SK-N-SH treated with all-trans-retinoic acid at 6 μM for 48 hours (cell line): ENCODE data around the gene ANO9.

Experiments used
- ATAC-seq: fragments of 200-7000 bp; cut with Tn5 transposase; 3 replicates; pipeline ENCODE4 v1.9.1; 2020; ENCODE audit warnings: mild to moderate bottlenecking, moderate library complexity
- ARNTL ChIP-seq: fragments of 450-650 bp; formaldehyde crosslinking; IDR thresholded peaks from 2 replicates; pipeline ENCODE4 v1.5.0; 2020; ENCODE audit warnings: low read depth, mild to moderate bottlenecking, moderate library complexity, borderline replicate concordance
- BACH2 ChIP-seq: fragments of 250-450 bp; sonication (Bioruptor Pico); IDR thresholded peaks from 2 replicates; pipeline ENCODE4 v1.9.0; 2021; ENCODE audit warnings: mild to moderate bottlenecking, borderline replicate concordance
- CREB5 ChIP-seq: fragments of 250-450 bp; sonication (Bioruptor Pico); IDR thresholded peaks from 2 replicates; pipeline ENCODE4 v1.5.1; 2020; ENCODE audit warnings: low read depth, mild to moderate bottlenecking, moderate library complexity
- CSDC2 ChIP-seq: fragments of 250-450 bp; sonication (Bioruptor Pico); IDR thresholded peaks from 2 replicates; pipeline ENCODE4 v1.5.0; 2020; ENCODE audit warnings: mild to moderate bottlenecking, moderate library complexity
- ESRRG ChIP-seq: fragments of 250-450 bp; sonication (Bioruptor Pico); IDR thresholded peaks from 2 replicates; pipeline ENCODE4 v1.6.1; 2021; ENCODE audit warnings: mild to moderate bottlenecking
- GLIS3 ChIP-seq: fragments of 250-450 bp; sonication (Bioruptor Pico); IDR thresholded peaks from 2 replicates; pipeline ENCODE4 v1.5.0; 2020; ENCODE audit warnings: mild to moderate bottlenecking, moderate library complexity
- ISL1 ChIP-seq: fragments of 250-450 bp; sonication (Bioruptor Pico); IDR thresholded peaks from 2 replicates; pipeline ENCODE4 v2.1.2; 2022; ENCODE audit warnings: mild to moderate bottlenecking, moderate library complexity
- OSR1 ChIP-seq: fragments of 250-450 bp; sonication (Bioruptor Pico); IDR thresholded peaks from 2 replicates; pipeline ENCODE4 v1.8.0; 2022; ENCODE audit warnings: moderate library complexity, mild to moderate bottlenecking, inconsistent platforms
- POU6F1 ChIP-seq: fragments of 250-450 bp; sonication (Bioruptor Pico); IDR thresholded peaks from 2 replicates; pipeline ENCODE4 v1.8.0; 2021; ENCODE audit warnings: low read depth, mild to moderate bottlenecking, moderate library complexity, borderline replicate concordance
- PPARA ChIP-seq: fragments of 250-450 bp; sonication (Bioruptor Pico); IDR thresholded peaks from 2 replicates; pipeline ENCODE4 v1.5.0; 2020; ENCODE audit warnings: mild to moderate bottlenecking, borderline replicate concordance
- RARB ChIP-seq: fragments of 250-450 bp; sonication (Bioruptor Pico); IDR thresholded peaks from 2 replicates; pipeline ENCODE4 v1.8.0; 2021; ENCODE audit warnings: mild to moderate bottlenecking, moderate library complexity
- SNAI2 ChIP-seq: fragments of 250-450 bp; sonication (Bioruptor Pico); IDR thresholded peaks from 2 replicates; pipeline ENCODE4 v1.5.0; 2020; ENCODE audit warnings: mild to moderate bottlenecking, moderate library complexity
- TCF4 ChIP-seq: fragments of 250-450 bp; sonication (Bioruptor Pico); IDR thresholded peaks from 2 replicates; pipeline ENCODE4 v1.8.0; 2021; ENCODE audit warnings: mild to moderate bottlenecking, moderate library complexity, borderline replicate concordance
- TOX ChIP-seq: fragments of 250-450 bp; sonication (Bioruptor Pico); IDR thresholded peaks from 2 replicates; pipeline ENCODE4 v1.8.0; 2021; ENCODE audit warnings: mild to moderate bottlenecking, moderate library complexity, borderline replicate concordance
- ZC3H10 ChIP-seq: fragments of 250-450 bp; sonication (Bioruptor Pico); IDR thresholded peaks from 2 replicates; pipeline ENCODE4 v1.5.1; 2021; ENCODE audit warnings: mild to moderate bottlenecking, moderate library complexity
- ZFP3 ChIP-seq: fragments of 250-450 bp; sonication (Bioruptor Pico); IDR thresholded peaks from 2 replicates; pipeline ENCODE4 v1.5.0; 2020; ENCODE audit warnings: mild to moderate bottlenecking, moderate library complexity
- ZFP30 ChIP-seq: fragments of 450-650 bp; formaldehyde crosslinking; IDR thresholded peaks from 2 replicates; pipeline ENCODE4 v1.5.0; 2022; ENCODE audit warnings: mild to moderate bottlenecking, moderate library complexity
- ZNF565 ChIP-seq: fragments of 450-650 bp; formaldehyde crosslinking; conservative IDR thresholded peaks from 2 replicates; pipeline ENCODE4 v1.5.0; 2020; ENCODE audit warnings: low read depth, mild to moderate bottlenecking, moderate library complexity
- ZNF8 ChIP-seq: fragments of 450-650 bp; formaldehyde crosslinking; IDR thresholded peaks from 2 replicates; pipeline ENCODE4 v1.5.0; 2020; ENCODE audit warnings: mild to moderate bottlenecking, moderate library complexity
- TF ChIP-seq, protein P1 (sequence below): fragments of 250-450 bp; sonication (Bioruptor Pico); IDR thresholded peaks from 2 replicates; pipeline ENCODE4 v1.5.0; 2020; ENCODE audit warnings: mild to moderate bottlenecking, moderate library complexity
- TF ChIP-seq, protein P2 (sequence below): fragments of 250-450 bp; sonication (Bioruptor Pico); IDR thresholded peaks from 2 replicates; pipeline ENCODE4 v1.5.1; 2021; ENCODE audit warnings: mild to moderate bottlenecking, moderate library complexity
- TF ChIP-seq, protein P3 (sequence below): fragments of 250-450 bp; sonication (Bioruptor Pico); IDR thresholded peaks from 2 replicates; pipeline ENCODE4 v1.8.0; 2020; ENCODE audit warnings: mild to moderate bottlenecking, moderate library complexity, borderline replicate concordance

ANO9 gene

GRCh38 chr11:407651-408123, 34.1 kb downstream of the ANO9 start:
- TF ChIP-seq GLIS3 (CRISPR knock-in tag) (no peak), ISL1 (CRISPR knock-in tag) (no peak), RARB (CRISPR knock-in tag) (no peak), CREB5 (CRISPR knock-in tag) (no peak), ESRRG (CRISPR knock-in tag) (no peak), ZFP30 (no peak), SNAI2 (CRISPR knock-in tag) (no peak), ZNF8 (CRISPR knock-in tag) (no peak), TOX (CRISPR knock-in tag) (no peak), TCF4 (CRISPR knock-in tag) (no peak), ZFP3 (no peak), ZNF565 (CRISPR knock-in tag) (no peak), POU6F1 (CRISPR knock-in tag) (no peak), ARNTL (CRISPR knock-in tag) (no peak), PPARA (CRISPR knock-in tag) (no peak), BACH2 (CRISPR knock-in tag) (no peak)
- TF ChIP-seq, protein P1, sequence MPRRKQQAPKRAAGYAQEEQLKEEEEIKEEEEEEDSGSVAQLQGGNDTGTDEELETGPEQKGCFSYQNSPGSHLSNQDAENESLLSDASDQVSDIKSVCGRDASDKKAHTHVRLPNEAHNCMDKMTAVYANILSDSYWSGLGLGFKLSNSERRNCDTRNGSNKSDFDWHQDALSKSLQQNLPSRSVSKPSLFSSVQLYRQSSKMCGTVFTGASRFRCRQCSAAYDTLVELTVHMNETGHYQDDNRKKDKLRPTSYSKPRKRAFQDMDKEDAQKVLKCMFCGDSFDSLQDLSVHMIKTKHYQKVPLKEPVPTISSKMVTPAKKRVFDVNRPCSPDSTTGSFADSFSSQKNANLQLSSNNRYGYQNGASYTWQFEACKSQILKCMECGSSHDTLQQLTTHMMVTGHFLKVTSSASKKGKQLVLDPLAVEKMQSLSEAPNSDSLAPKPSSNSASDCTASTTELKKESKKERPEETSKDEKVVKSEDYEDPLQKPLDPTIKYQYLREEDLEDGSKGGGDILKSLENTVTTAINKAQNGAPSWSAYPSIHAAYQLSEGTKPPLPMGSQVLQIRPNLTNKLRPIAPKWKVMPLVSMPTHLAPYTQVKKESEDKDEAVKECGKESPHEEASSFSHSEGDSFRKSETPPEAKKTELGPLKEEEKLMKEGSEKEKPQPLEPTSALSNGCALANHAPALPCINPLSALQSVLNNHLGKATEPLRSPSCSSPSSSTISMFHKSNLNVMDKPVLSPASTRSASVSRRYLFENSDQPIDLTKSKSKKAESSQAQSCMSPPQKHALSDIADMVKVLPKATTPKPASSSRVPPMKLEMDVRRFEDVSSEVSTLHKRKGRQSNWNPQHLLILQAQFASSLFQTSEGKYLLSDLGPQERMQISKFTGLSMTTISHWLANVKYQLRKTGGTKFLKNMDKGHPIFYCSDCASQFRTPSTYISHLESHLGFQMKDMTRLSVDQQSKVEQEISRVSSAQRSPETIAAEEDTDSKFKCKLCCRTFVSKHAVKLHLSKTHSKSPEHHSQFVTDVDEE (CRISPR knock-in tag) = no peak
- TF ChIP-seq, protein P2, sequence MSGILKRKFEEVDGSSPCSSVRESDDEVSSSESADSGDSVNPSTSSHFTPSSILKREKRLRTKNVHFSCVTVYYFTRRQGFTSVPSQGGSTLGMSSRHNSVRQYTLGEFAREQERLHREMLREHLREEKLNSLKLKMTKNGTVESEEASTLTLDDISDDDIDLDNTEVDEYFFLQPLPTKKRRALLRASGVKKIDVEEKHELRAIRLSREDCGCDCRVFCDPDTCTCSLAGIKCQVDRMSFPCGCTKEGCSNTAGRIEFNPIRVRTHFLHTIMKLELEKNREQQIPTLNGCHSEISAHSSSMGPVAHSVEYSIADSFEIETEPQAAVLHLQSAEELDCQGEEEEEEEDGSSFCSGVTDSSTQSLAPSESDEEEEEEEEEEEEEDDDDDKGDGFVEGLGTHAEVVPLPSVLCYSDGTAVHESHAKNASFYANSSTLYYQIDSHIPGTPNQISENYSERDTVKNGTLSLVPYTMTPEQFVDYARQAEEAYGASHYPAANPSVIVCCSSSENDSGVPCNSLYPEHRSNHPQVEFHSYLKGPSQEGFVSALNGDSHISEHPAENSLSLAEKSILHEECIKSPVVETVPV (CRISPR knock-in tag) = no peak
- ATAC-seq = no peak

DNA sequence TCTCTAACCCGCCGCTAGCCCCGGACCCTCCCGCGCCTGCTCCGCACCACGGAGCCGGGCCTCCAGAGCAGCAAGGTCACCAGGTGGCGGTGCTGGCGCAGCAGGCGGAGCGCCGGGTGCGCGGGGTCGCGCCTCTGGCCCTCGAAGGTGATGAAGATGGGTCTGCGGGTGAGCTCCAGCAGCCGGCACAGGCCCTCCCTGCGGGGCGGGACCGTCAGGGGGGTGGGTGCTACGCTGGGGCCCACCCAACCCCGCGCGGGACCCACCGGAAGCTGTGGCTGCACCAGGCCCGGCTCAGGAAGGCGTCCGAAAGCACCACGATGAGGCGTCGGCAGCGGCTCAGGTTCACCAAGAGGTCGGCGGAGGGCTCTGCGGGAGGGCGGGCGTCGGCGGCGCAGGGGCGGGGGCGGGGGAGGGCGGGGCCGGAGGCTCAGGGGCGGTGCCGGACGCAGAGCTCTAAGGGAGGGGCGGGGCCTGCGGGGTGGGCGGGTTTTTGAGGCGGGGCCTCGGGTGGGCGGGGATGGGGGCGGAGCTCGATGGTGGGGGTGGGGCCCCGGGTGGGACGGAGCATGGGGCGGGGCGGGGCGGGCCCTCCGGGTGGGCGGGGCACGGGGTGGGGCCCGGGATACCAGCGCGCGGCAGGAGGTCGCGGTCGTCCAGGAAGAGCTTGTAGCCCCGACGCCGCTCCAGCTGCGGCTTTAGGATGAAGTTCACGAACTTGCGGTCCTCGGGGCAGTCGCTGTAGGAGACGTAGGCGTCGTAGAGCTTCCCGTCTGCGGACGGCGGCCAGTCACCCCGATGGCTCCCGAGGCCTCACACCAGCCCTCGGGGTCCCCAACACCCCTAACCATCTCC, 34.8 kb downstream of the ANO9 start:
- ATAC-seq = peak; percentile 72
- TF ChIP-seq, protein P1 (CRISPR knock-in tag) = no peak
- TF ChIP-seq, protein P3, sequence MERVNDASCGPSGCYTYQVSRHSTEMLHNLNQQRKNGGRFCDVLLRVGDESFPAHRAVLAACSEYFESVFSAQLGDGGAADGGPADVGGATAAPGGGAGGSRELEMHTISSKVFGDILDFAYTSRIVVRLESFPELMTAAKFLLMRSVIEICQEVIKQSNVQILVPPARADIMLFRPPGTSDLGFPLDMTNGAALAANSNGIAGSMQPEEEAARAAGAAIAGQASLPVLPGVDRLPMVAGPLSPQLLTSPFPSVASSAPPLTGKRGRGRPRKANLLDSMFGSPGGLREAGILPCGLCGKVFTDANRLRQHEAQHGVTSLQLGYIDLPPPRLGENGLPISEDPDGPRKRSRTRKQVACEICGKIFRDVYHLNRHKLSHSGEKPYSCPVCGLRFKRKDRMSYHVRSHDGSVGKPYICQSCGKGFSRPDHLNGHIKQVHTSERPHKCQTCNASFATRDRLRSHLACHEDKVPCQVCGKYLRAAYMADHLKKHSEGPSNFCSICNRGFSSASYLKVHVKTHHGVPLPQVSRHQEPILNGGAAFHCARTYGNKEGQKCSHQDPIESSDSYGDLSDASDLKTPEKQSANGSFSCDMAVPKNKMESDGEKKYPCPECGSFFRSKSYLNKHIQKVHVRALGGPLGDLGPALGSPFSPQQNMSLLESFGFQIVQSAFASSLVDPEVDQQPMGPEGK (CRISPR knock-in tag) = no peak
- TF ChIP-seq TCF4 (CRISPR knock-in tag) (no peak), RARB (CRISPR knock-in tag) (no peak), ESRRG (CRISPR knock-in tag) (no peak), OSR1 (CRISPR knock-in tag) (no peak), BACH2 (CRISPR knock-in tag) (no peak), ZNF8 (CRISPR knock-in tag) (no peak), POU6F1 (CRISPR knock-in tag) (no peak), TOX (CRISPR knock-in tag) (no peak), ZC3H10 (CRISPR knock-in tag) (no peak), ISL1 (CRISPR knock-in tag) (no peak), ZFP3 (no peak), CSDC2 (no peak), PPARA (CRISPR knock-in tag) (no peak), SNAI2 (CRISPR knock-in tag) (no peak)
